KOPT-K1 (cell line): ENCODE results near the gene NRG3.

Experiments
- H3K27ac ChIP-seq: fragments of 200-600 bp; sonication (generic); 2 replicates; pipeline ENCODE4 v1.5.1; 2016; ENCODE audit warnings: antibody characterized with exemption, mild to moderate bottlenecking, low read depth, low read length; ENCODE audit not compliant: poor library complexity, severe bottlenecking
- H3K36me3 ChIP-seq: fragments of 200-600 bp; sonication (generic); 2 replicates; pipeline ENCODE4 v1.5.1; 2017; ENCODE audit warnings: antibody characterized with exemption, mild to moderate bottlenecking, low read length, moderate library complexity; ENCODE audit not compliant: insufficient read depth
- H3K9me3 ChIP-seq: fragments of 200-600 bp; sonication (generic); 2 replicates; pipeline ENCODE4 v1.5.1; 2017; ENCODE audit warnings: antibody characterized with exemption, low read length, mild to moderate bottlenecking; ENCODE audit not compliant: insufficient read depth, poor library complexity, severe bottlenecking

NRG3 gene

GRCh38 chr10:82910301-82910700 lies 1035.3 kb downstream of the NRG3 start:
- no peak overlapping the region for H3K27ac ChIP-seq
- no peaks in the 10 kb centered on the region for H3K36me3 ChIP-seq
- no peaks in the 10 kb centered on the region for H3K9me3 ChIP-seq

- no peaks in the 10 kb centered on the region for H3K36me3 ChIP-seq
- no peak overlapping the region for H3K27ac ChIP-seq
- H3K9me3 ChIP-seq, result no peaks in the 10 kb centered on the region
Observed at GRCh38 chr10:82914655-82915136, 1039.7 kb downstream of the NRG3 start.

DNA sequence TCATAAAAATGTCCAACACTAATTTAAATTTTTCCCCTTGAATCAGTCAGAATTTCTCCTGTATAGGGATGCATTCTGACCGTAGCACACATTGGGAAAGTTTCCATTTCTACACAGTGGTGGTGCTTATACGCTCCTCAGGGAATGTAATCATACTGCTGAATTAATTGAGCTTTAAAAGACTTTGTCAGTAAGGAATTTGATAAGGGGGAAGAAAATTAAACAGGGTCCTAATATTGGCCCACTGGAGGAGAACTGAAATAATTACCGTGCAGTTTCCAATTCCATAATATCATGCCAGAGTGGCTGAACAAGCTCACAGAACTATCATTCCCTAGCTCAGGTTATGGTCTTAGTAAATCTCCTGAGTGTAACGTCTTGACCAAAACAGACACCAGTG lies 1041.9 kb downstream of the NRG3 start:
- Histone ChIP-seq H3K36me3 (no peaks in the 10 kb centered on the region), H3K27ac (no peak overlapping the region)

GRCh38 chr10:82918022-82918421 lies 1043.0 kb downstream of the NRG3 start:
- Histone ChIP-seq H3K36me3 (no peaks in the 10 kb centered on the region), H3K27ac (no peak overlapping the region), H3K9me3 (no peaks in the 10 kb centered on the region)

More for the DNA sequence above, 1041.9 kb downstream of the NRG3 start:
- H3K9me3 ChIP-seq, result no peaks in the 10 kb centered on the region

GRCh38 chr10:82922046-82922445 lies 1047.1 kb downstream of the NRG3 start:
- no peaks in the 10 kb centered on the region for H3K9me3 ChIP-seq
- H3K36me3 ChIP-seq, result no peaks in the 10 kb centered on the region
- no peak overlapping the region for H3K27ac ChIP-seq

DNA sequence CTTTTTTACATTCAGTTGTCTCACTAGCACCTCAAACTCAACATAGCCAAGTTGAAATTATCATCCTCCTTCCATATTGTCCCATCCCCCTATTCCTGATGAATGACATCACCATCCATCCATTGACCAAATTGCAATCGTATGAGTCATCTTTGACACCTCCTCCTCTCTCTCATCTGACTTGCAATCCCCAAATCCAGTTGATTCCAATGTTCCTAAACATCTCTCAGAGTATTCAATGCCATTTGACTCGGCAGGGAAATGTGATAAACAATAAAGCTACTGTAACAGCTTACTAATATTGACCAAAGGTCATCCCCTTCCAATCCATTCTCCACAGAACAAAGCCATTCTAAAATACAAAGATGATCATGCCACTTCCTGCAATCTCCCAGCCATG lies 1047.8 kb downstream of the NRG3 start:
- no peaks in the 10 kb centered on the region for H3K36me3 ChIP-seq
- no peaks in the 10 kb centered on the region for H3K9me3 ChIP-seq
- no peak overlapping the region for H3K27ac ChIP-seq

- H3K9me3 ChIP-seq, result no peaks in the 10 kb centered on the region
- H3K27ac ChIP-seq, result no peak overlapping the region
- no peaks in the 10 kb centered on the region for H3K36me3 ChIP-seq
Observed at GRCh38 chr10:82924711-82925110, 1049.7 kb downstream of the NRG3 start.

GRCh38 chr10:82925547-82925946 lies 1050.6 kb downstream of the NRG3 start:
- Histone ChIP-seq H3K9me3 (no peaks in the 10 kb centered on the region), H3K27ac (no peak overlapping the region), H3K36me3 (no peaks in the 10 kb centered on the region)

DNA sequence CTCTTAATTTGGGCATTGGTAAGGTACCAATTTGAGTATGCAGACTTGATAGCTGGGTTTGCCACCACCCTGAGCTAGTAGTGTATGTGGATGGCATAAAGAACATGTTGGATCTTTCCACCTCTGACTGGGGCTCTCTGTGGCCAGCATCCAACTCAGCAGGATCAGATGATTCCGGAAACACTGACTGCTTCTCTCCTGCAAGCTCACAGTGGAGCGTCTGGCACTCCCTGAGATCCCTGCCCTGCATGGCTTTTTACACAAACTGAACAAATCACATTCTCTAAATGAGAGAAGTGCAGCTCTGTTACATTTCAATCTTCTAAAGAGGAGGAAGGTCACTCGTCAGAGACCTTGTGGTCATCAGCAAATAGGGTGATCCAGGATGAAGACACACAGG lies 1057.5 kb downstream of the NRG3 start:
- no peak overlapping the region for H3K27ac ChIP-seq
- no peaks in the 10 kb centered on the region for H3K9me3 ChIP-seq
- H3K36me3 ChIP-seq, result no peaks in the 10 kb centered on the region

DNA sequence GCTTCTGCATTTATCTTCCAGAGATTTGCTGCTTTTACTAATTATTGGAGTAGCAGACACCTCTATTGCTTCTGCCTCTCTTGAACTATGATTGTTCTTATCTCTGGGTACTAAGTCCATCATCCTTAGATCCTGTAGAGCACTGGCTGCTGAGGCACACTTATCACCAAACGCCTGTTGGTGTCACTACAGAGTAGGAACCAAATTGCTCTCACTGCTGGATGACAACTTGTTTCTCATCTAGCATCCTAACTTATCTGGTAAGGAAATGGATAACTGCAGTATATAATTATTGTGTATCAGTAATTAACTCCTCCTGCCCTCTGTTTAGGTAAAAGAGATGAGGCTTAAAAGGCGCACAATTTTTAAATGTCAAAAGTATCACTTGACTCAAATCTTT lies 1059.4 kb downstream of the NRG3 start:
- no peaks in the 10 kb centered on the region for H3K9me3 ChIP-seq
- H3K36me3 ChIP-seq, result no peaks in the 10 kb centered on the region
- no peak overlapping the region for H3K27ac ChIP-seq

DNA sequence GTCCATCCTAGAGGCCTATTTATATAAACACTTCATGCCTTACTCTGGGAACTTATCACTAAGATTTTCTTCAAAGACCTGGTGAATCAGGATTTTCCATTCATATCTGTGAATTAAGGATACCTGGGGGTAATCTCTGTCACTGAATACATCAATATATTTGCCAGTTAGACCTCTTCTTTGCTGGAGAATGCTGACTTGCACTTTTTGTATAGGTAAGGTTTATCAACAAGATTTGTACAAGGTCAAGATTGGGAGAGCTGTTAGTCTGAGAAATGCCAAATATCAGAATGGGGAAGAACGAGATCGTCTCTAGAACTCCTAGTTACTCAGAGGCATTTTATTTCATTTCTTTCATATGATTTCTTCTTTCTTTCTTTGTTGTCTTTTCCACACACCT lies 1060.0 kb downstream of the NRG3 start:
- H3K36me3 ChIP-seq, result no peaks in the 10 kb centered on the region
- H3K27ac ChIP-seq, result no peak overlapping the region
- H3K9me3 ChIP-seq, result no peaks in the 10 kb centered on the region

GRCh38 chr10:82938331-82938730 lies 1063.3 kb downstream of the NRG3 start:
- Histone ChIP-seq H3K27ac (no peak overlapping the region), H3K9me3 (no peaks in the 10 kb centered on the region), H3K36me3 (no peaks in the 10 kb centered on the region)

- Histone ChIP-seq H3K36me3 (no peaks in the 10 kb centered on the region), H3K9me3 (no peaks in the 10 kb centered on the region), H3K27ac (no peak overlapping the region)
Observed at GRCh38 chr10:82942286-82943099, 1067.5 kb downstream of the NRG3 start.

- Histone ChIP-seq H3K9me3 (no peaks in the 10 kb centered on the region), H3K27ac (no peak overlapping the region), H3K36me3 (no peaks in the 10 kb centered on the region)
Observed at GRCh38 chr10:82943142-82943541, 1068.1 kb downstream of the NRG3 start.

DNA sequence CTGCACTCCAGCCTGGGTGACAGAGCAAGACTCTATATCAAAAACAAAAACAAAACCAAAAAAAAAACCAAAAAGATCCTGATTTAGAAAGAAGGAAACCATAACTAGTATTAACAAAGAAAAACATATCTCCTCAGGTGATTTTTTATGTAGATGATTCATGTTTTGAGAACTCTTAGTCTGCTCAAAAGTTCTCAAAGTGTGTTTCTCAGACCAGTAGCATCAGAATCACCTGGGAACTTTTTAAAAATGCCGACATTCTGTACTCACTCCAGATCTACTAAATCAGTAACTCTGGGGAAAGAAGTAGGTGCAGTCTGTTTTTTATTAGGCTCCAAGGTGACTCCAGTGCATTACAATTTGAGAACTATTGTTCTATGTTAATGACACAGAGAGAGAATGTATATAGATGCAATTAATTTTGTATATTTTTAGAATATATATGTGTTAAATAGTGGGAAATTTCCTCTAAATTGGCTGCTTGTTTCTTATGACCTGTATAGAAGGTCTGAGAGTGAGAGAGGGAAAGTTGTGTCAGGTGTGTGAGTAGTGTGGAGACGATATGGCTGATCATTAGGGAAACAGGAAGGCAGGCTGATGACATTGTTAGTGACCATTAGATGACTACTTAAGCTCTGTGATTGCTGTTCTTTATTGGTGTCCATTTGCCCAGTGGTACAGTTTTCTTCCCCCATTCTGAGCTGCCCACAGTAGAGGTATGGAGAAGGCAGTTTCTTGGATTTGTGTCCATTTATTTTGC lies 1075.0 kb downstream of the NRG3 start:
- H3K27ac ChIP-seq, result no peak overlapping the region
- no peaks in the 10 kb centered on the region for H3K9me3 ChIP-seq
- H3K36me3 ChIP-seq, result no peaks in the 10 kb centered on the region
